ENCODE measurements around the gene ERO1B. TPM values are rescaled to one million over a fixed set of nuclear protein-coding genes. Genes with fewer than 3 reads are reported as not detected.

ERO1B gene
- total RNA-seq, 1 donor from 2014 or later = 15.4 TPM

DNA sequence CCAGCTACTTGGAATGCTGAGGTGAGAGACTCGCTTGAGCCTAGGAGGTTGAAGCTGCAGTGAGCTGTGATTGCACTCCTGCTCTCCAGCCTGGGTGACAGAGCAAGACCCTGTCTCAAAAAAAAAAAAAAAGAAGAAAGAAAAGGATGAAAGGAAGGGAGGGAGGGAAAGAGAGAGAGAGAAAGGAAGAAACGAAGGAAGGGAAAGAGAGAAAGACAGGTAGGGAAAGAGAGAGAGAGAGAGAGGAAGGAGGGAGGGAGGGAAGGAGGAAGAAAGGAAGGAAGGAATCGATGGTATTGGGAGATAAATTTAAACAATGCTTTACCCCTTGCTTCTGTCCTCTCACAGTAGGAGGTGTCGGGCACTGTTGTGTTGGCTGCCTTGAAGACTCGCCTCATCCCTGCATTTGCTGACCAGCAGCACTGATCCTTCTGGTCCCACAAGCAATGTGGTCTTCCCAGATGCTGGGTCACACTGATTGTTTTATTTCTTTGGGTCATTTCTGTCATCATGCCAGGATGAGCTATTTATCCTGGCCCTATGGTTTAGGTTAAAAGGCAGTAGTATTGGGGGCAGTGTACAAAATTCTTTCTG, 108.5 kb downstream of the ERO1B start:
- Mint-ChIP-seq H3K27me3 (peaks cover 3% of the 10 kb centered on the region), H3K9me3 (ENCODE audit: low read depth) (no peaks in the 10 kb centered on the region), H3K4me3 (ENCODE audit: low read depth) (no peak overlapping the region), H3K4me1 (ENCODE audit: low read depth) (peaks cover 15% of the 10 kb centered on the region), H3K27ac (no peak overlapping the region), H3K36me3 (ENCODE audit: insufficient read depth) (no peaks in the 10 kb centered on the region)
- DNase-seq (ENCODE audit: low spot score, unreplicated experiment) = no peak
- TF ChIP-seq, protein P1, sequence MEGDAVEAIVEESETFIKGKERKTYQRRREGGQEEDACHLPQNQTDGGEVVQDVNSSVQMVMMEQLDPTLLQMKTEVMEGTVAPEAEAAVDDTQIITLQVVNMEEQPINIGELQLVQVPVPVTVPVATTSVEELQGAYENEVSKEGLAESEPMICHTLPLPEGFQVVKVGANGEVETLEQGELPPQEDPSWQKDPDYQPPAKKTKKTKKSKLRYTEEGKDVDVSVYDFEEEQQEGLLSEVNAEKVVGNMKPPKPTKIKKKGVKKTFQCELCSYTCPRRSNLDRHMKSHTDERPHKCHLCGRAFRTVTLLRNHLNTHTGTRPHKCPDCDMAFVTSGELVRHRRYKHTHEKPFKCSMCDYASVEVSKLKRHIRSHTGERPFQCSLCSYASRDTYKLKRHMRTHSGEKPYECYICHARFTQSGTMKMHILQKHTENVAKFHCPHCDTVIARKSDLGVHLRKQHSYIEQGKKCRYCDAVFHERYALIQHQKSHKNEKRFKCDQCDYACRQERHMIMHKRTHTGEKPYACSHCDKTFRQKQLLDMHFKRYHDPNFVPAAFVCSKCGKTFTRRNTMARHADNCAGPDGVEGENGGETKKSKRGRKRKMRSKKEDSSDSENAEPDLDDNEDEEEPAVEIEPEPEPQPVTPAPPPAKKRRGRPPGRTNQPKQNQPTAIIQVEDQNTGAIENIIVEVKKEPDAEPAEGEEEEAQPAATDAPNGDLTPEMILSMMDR (IDR thresholded peaks at IDR 0.05; ENCODE audit: unreplicated experiment) = no peak

DNA sequence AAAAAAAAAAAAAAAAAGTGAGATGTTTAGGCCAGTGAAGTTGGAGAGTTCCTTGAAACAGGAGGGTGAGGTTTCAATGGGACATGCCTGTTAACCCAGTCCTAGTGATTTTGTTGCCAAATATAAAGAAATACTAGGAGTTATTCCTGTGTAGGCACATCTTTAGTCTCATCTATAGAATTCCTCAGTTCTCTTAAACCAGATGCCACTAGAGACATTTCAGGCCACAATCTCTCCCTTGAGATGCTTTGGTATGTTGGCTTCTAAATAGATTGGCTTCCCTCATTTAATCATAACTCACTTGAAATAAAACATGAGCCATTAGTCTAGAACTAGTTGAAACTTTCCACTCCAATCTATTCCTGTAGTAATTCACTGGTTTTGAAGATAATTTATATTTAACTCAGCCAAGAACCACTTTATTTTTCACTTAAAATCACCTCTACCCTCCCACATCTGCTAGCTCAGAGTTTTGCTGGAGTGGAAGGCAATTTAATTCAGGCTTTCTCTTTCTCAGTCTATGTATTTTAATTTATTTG, 109.6 kb downstream of the ERO1B start:
- Mint-ChIP-seq H3K4me3 (ENCODE audit: low read depth) (no peak overlapping the region), H3K4me1 (ENCODE audit: low read depth) (peaks cover 15% of the 10 kb centered on the region), H3K27ac (no peak overlapping the region), H3K36me3 (ENCODE audit: insufficient read depth) (no peaks in the 10 kb centered on the region), H3K9me3 (ENCODE audit: low read depth) (no peaks in the 10 kb centered on the region), H3K27me3 (peaks cover 3% of the 10 kb centered on the region)
- DNase-seq (ENCODE audit: low spot score, unreplicated experiment) = no peak
- TF ChIP-seq, protein P1 (IDR thresholded peaks at IDR 0.05; ENCODE audit: unreplicated experiment) = no peak

DNA sequence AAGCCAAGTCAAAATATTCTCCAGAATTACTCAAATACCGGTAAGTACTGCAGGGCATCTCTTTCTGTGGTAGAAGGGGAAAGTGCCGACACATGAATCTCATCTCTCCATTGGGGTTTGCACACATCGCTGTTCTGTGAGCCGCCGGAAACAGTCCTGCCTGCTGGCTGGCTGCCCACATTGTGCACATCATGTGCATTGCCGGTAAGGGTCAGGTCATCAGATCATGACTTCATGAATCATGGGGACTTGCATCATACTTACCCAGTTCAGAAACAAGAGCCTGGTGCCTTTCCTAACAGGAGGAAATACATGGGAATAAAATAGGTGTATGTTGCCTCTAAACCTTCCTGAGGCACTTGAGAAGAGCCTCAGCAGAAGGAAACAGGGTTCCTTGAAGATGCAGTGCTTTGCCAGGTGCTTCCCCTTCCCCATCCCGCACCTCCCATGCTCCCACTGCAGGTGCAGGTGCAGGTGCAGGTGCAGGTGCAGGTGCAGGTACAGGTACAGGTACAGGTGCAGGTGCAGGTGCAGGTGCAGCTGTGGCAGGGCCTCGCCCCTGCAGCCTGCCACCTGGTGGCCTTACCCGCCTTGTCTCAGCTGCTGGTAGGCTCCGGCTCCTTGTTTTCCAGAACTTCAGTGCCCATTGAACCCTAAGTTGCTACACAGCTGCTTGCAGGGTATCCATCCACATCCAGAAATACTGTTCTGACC, 112.9 kb downstream of the ERO1B start:
- H3K4me1 Mint-ChIP-seq (ENCODE audit: low read depth) = no peaks in the 10 kb centered on the region
- no peak overlapping the region for H3K4me3 Mint-ChIP-seq (ENCODE audit: low read depth)
- peaks cover 2% of the 10 kb centered on the region for H3K36me3 Mint-ChIP-seq (ENCODE audit: insufficient read depth)
- no peak for DNase-seq (ENCODE audit: low spot score, unreplicated experiment)
- no peak overlapping the region for H3K27ac Mint-ChIP-seq
- H3K9me3 Mint-ChIP-seq (ENCODE audit: low read depth) = no peaks in the 10 kb centered on the region
- no peaks in the 10 kb centered on the region for H3K27me3 Mint-ChIP-seq
- TF ChIP-seq, protein P1 (IDR thresholded peaks at IDR 0.05; ENCODE audit: unreplicated experiment) = peak; percentile 36

DNA sequence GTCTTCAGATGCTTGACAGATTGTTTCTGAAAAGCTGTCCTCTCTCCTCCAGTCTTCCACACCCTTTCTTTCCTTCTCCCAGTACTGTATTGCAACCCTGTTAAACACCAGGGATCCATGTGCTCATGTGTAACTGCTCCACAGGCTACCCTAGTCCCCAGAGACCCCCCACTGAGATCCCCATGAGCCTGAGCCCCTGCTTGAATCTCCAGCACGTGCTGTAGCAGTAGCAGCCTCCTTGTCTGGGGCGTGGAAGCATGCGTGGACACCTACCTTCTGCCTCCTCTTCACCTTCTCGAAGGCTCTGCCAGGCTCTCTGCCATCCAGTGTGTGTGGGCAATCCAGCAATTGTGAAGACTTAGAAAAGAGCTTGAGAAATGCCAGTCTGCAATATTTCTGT, 114.2 kb downstream of the ERO1B start:
- TF ChIP-seq, protein P1 (IDR thresholded peaks at IDR 0.05; ENCODE audit: unreplicated experiment) = no peak
- Mint-ChIP-seq H3K4me1 (ENCODE audit: low read depth) (peaks cover 2% of the 10 kb centered on the region), H3K9me3 (ENCODE audit: low read depth) (no peaks in the 10 kb centered on the region), H3K27ac (no peak overlapping the region), H3K27me3 (no peaks in the 10 kb centered on the region), H3K4me3 (ENCODE audit: low read depth) (no peak overlapping the region), H3K36me3 (ENCODE audit: insufficient read depth) (peaks cover 6% of the 10 kb centered on the region)
- no peak for DNase-seq (ENCODE audit: low spot score, unreplicated experiment)

DNA sequence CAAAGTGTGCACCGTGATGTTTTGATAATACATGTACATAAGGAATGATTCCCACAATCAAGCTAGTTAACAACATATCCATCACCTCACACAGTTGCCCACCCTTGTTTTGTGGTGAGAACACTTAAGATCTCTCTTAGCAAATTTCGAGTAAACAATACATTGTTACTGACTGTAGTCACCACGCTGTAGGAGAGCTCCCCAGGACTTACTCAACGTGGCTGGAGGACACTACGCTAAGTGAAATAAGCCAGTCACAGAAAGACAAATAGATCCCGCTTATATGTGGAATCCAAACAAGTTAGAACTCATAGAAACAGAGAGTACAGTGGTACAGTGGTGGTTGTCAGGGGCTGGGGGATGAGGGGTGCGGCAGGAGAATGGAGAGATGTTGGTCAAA, 114.6 kb downstream of the ERO1B start:
- H3K36me3 Mint-ChIP-seq (ENCODE audit: insufficient read depth) = peaks cover 6% of the 10 kb centered on the region
- H3K4me3 Mint-ChIP-seq (ENCODE audit: low read depth) = no peak overlapping the region
- TF ChIP-seq, protein P1 (IDR thresholded peaks at IDR 0.05; ENCODE audit: unreplicated experiment) = no peak
- peaks cover 2% of the 10 kb centered on the region for H3K4me1 Mint-ChIP-seq (ENCODE audit: low read depth)
- H3K27me3 Mint-ChIP-seq = no peaks in the 10 kb centered on the region
- DNase-seq (ENCODE audit: low spot score, unreplicated experiment) = no peak
- H3K9me3 Mint-ChIP-seq (ENCODE audit: low read depth) = no peaks in the 10 kb centered on the region
- no peak overlapping the region for H3K27ac Mint-ChIP-seq
